Measurements from ENCODE around the gene LRRC30.

The LRRC30 gene

DNA sequence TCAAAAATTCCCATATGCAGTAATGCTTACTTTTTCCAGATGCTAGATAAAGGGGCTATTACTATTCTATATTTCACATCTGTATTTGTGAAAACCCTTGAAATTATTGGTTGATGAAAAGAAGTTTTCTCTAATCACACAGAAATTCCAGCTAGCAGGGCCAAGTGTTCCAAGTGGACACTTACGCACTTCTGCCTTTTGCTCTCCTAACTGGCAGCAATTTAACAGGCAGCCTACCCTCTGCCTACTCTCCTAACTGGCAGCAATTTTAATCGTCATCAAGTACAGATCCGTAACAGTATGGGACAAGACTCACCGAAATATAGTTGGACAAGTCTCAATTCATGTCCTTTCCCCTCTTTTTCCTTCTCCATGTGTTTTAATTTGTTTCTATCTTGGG, 12.0 kb downstream of the LRRC30 start:
- DNase-seq = no peak

- no peak for DNase-seq
Measured at GRCh38 chr18:7248877-7249276, 18.0 kb downstream of the LRRC30 start.

- no peak for DNase-seq
Measured at GRCh38 chr18:7254163-7254562, 23.3 kb downstream of the LRRC30 start.

GRCh38 chr18:7255054-7255453, 24.2 kb downstream of the LRRC30 start:
- DNase-seq = no peak

DNA sequence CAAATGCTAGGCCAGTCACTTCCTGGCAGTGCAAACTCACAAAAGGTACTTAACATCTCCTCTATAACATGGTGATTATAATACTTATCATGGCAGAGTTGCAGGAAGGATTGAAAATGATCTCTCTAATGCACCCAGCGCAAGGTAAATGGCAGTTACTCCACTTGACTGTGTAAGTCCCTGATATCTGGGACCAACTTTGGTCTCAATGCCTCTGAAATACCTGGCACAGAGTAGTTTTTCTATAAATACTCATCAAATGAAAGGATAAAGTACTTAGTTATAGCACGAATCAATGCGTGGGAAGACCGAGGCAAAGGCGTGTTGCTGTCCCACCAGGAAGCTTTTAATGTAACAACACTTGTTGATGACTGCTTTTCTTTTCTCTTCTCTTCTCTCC, 24.8 kb downstream of the LRRC30 start:
- no peak for DNase-seq

DNA sequence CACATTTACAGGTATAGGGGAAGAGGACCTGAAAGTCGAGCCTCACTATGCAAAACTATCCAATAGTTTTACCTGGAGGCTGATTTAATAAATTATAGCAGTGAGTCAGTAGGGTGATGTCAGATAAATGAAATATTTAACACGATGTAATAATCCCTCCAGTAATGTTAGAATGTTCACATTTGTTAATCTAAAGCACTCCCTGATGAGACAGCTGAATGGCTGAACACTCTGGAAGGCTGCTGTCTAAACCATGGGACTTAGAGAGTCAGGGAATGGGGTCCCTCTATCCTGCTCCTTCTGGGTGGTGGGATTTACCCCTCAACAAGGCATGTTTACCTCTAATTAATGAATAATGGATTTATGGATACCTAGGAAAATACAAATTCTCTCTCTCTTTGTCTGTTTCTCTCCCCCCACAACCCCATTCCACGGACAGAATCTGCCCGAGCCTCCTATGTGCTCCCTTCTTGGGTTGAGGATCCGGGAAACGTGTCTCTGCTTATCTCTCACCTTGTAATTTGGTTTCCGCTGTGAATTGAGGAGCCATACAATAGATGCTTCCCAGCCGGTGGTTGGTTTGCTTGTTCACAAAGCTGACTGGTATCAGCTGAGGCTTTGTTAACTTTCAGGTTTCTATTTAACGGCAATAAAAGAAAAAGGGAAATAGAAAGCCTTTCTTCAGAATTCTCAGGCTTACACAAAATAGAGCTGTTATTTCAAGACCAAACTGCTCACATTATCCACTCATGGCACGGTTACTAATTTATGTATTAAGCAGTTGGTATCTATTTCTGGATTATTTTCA, 25.9 kb downstream of the LRRC30 start:
- no peak for DNase-seq

DNA sequence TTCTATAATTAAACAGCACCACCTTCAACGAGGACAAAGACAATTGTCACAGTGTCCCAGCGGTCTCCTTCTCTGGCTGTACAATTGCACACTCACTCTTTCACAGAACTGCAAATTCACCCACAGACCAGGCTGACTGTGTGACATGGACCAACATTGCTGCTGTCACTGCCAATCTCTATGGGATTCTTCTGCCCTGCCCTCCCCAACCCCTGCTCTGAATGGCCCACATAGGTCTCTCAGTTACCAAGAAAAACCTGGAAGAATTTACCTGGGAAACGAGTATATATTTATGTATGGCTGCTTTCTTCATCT, 26.5 kb downstream of the LRRC30 start:
- DNase-seq = no peak

- DNase-seq = no peak
Measured at GRCh38 chr18:7259475-7259874, 28.6 kb downstream of the LRRC30 start.

GRCh38 chr18:7261199-7261598, 30.3 kb downstream of the LRRC30 start:
- no peak for DNase-seq

DNA sequence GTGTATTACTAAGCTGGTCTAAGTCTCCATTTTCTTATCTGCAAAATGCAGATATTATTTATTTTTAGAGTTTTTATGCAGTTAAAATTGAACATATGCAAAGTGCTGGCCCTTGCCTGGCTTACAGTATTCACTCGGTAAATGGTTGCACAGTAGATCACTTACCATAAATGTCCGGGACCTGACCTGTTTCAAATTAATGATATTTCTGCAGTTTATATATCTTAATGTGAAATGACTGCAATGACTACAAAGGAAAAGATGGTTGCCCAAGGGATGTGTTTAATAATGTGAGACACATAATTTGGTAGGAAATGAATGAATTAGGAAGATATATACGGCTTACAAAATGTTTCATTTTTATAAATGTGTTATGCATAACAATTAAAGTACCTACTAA, 37.1 kb downstream of the LRRC30 start:
- DNase-seq = no peak

GRCh38 chr18:7269942-7270341, 39.1 kb downstream of the LRRC30 start:
- no peak for DNase-seq

GRCh38 chr18:7272311-7273049, 41.6 kb downstream of the LRRC30 start:
- no peak for DNase-seq

GRCh38 chr18:7273301-7273921, 42.5 kb downstream of the LRRC30 start:
- no peak for DNase-seq

- DNase-seq = no peak
Measured at GRCh38 chr18:7281579-7281978, 50.7 kb downstream of the LRRC30 start.

Data from cerebellar nuclear complex (tissue), 1 donor.